ENCODE results near the gene EVC. TPM values are rescaled to one million over a fixed set of nuclear protein-coding genes. Genes with fewer than 3 reads are reported as not detected.

Gene EVC
- total and polyA plus RNA-seq, 2 of the 4 experiments (the other 2 are of a cell fraction), result 16.8 to 18.9 TPM

DNA sequence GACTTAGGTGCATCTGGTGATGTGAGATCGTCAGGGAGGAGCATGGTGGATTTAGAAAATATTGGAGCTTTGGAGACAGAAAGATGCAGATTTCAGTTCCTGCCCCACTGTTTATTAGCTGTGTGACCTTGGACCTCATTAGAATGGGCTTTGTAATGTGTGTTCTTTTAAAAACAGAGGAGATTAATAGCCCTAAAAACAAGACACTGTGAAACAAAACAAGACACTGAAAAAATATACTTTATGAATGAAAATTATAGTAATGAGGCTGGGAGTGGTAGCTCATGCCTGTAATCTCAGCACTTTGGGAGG, 79.5 kb downstream of the EVC start:
- Histone ChIP-seq H2BK15ac (ENCODE audit: low read depth, low read length) (no peak overlapping the region), H3K56ac (ENCODE audit: extremely low read depth, insufficient read depth, low read length) (no peak overlapping the region), H3K4me2 (ENCODE audit: low read depth, low read length) (no peak overlapping the region), H3K79me1 (ENCODE audit: low read depth in 1 of 2, low read length in 2 of 2) (peaks cover 3 to 7% of the 10 kb centered on the region in 2 experiments; a peak in 1 of 4 replicates), H4K8ac (ENCODE audit: low read depth in 2 of 2, low read length in 2 of 2) (no peak overlapping the region), H3K9me1 (ENCODE audit: insufficient read depth, low read length) (no peaks in the 10 kb centered on the region), H3K9me3 (ENCODE audit: control insufficient read depth, insufficient read depth, low read length) (no peaks in the 10 kb centered on the region), H2AK5ac (ENCODE audit: low read depth, low read length) (no peak overlapping the region), H2BK5ac (ENCODE audit: low read depth, low read length, poor library complexity, severe bottlenecking) (no peak overlapping the region), H3K18ac (ENCODE audit: low read depth, low read length) (no peak overlapping the region), H3K4ac (ENCODE audit: low read depth, low read length) (no peak overlapping the region), H3K9ac (ENCODE audit: low read depth, low read length) (no peak overlapping the region), H2AK9ac (replicated peaks; ENCODE audit: low read depth, low read length, poor library complexity) (no peak overlapping the region), H2AFZ (replicated peaks; ENCODE audit: low read length, poor library complexity) (no peak overlapping the region), H2BK120ac (ENCODE audit: low read depth, low read length) (no peak overlapping the region), H3K23ac (ENCODE audit: low read depth, low read length) (no peak overlapping the region), H3K36me3 (ENCODE audit: control insufficient read depth, insufficient read depth, low read length) (peaks cover 33% of the 10 kb centered on the region), H3K27ac (ENCODE audit: insufficient read depth, low read length) (no peak overlapping the region), H4K20me1 (ENCODE audit: insufficient read depth, low read length) (no peaks in the 10 kb centered on the region), H3K14ac (replicated peaks; ENCODE audit: low read depth, low read length) (no peak overlapping the region), H3K27me3 (ENCODE audit: control insufficient read depth, insufficient read depth, low read length) (no peaks in the 10 kb centered on the region), H2BK20ac (ENCODE audit: low read depth, low read length) (no peak overlapping the region), H3K4me3 (ENCODE audit: insufficient read depth, low read depth, low read length) (no peak overlapping the region), H3K4me1 (ENCODE audit: control insufficient read depth, insufficient read depth, low read length) (peaks cover 5% of the 10 kb centered on the region), H4K91ac (ENCODE audit: insufficient read depth, low read depth, low read length) (no peak overlapping the region), H4K5ac (ENCODE audit: low read depth, low read length) (no peak overlapping the region)
- TF ChIP-seq RFX5 (IDR thresholded peaks at IDR 0.05; ENCODE audit: low read depth, low read length) (no peak), POLR2A (IDR thresholded peaks at IDR 0.05; ENCODE audit: low read depth, low read length) (no peak), CHD1 (IDR thresholded peaks at IDR 0.05; ENCODE audit: low read depth, low read length) (no peak), FOS (IDR thresholded peaks at IDR 0.05; ENCODE audit: low read depth, low read length) (no peak)
- intact Hi-C loops (cut with micrococcal nuclease), result loop anchor here (1.0 to 5.0 kb wide), 5 partner anchors 43 to 796 kb away; no protein-coding TSS in a partner anchor
- no TSS peak for BruUV-seq (replicated peaks)
- DNase-seq, result no peak
- dilution Hi-C loops (cut with HindIII; ENCODE audit: low sequenced_read_pairs, unreplicated experiment), result no loop called here
- ChIA-PET POLR2A (ENCODE audit: unreplicated experiment) (no interaction called here), CTCF (interaction anchor here (0.8 to 1.3 kb wide), 4 partner anchors 10 to 172 kb away, joined by 3 read pairs; no protein-coding TSS in a partner anchor)
- ATAC-seq (ENCODE audit: low read depth), result no peak
- no CpG with 5 or more reads among the region's 1 CpG for WGBS, 2 experiments (ENCODE audit: extremely low coverage in 2 of 2, insufficient read length in 1 of 2)
- in situ Hi-C loops (cut with MboI; ENCODE audit: low sequenced_read_pairs), result loop anchor here (10.0 kb wide), 1 partner anchor 746 kb away; no protein-coding TSS in a partner anchor

All from IMR-90 (cell line).